Fibroblast of skin of right quadriceps (primary cell): ENCODE data around the gene TSPAN15.
"Not testable (repeated sequence)": the region's sequence is repeated elsewhere in the genome, so short reads cannot be mapped to it uniquely, and the experiment has no call there.

Source experiments
- DNase-seq: peaks from one replicate; pipeline ENCODE4 v3.0.0-alpha.2; 2013

The TSPAN15 gene

GRCh38 chr10:69449841-69450240 lies 1.4 kb upstream of the TSPAN15 start:
- DNase-seq = peak; percentile 26

GRCh38 chr10:69450395-69450794 lies 870 bp upstream of the TSPAN15 start:
- not testable (repeated sequence) for DNase-seq

GRCh38 chr10:69451784-69452251 lies 553 bp downstream of the TSPAN15 start:
- DNase-seq = no peak

- DNase-seq = no peak
Measured at GRCh38 chr10:69452676-69453415, 1.6 kb downstream of the TSPAN15 start.

GRCh38 chr10:69453795-69454194 lies 2.5 kb downstream of the TSPAN15 start:
- no peak for DNase-seq

- no peak for DNase-seq
Measured at GRCh38 chr10:69455006-69455763, 3.9 kb downstream of the TSPAN15 start.

GRCh38 chr10:69456880-69457693 lies 5.8 kb downstream of the TSPAN15 start:
- DNase-seq = no peak

- DNase-seq = no peak
Measured at GRCh38 chr10:69457771-69458237, 6.5 kb downstream of the TSPAN15 start.

GRCh38 chr10:69458430-69459100 lies 7.3 kb downstream of the TSPAN15 start:
- no peak for DNase-seq

GRCh38 chr10:69459101-69459790 lies 8.0 kb downstream of the TSPAN15 start:
- no peak for DNase-seq

GRCh38 chr10:69459893-69460575 lies 8.8 kb downstream of the TSPAN15 start:
- DNase-seq = no peak

GRCh38 chr10:69460576-69461242 lies 9.4 kb downstream of the TSPAN15 start:
- DNase-seq = no peak

GRCh38 chr10:69461243-69462025 lies 10.2 kb downstream of the TSPAN15 start:
- DNase-seq = no peak

GRCh38 chr10:69463886-69464285 lies 12.6 kb downstream of the TSPAN15 start:
- DNase-seq = no peak

GRCh38 chr10:69464401-69464800 lies 13.1 kb downstream of the TSPAN15 start:
- DNase-seq = no peak

GRCh38 chr10:69464801-69465401 lies 13.6 kb downstream of the TSPAN15 start:
- no peak for DNase-seq

- no peak for DNase-seq
Measured at GRCh38 chr10:69465457-69466157, 14.3 kb downstream of the TSPAN15 start.

- DNase-seq = no peak
Measured at GRCh38 chr10:69466158-69466490, 14.9 kb downstream of the TSPAN15 start.

GRCh38 chr10:69466689-69467088 lies 15.4 kb downstream of the TSPAN15 start:
- no peak for DNase-seq
